HG02840 (cell line): Measurements from ENCODE around the gene NFASC.

ENCODE experiments used
- ATAC-seq: cut with Tn5 transposase; IDR thresholded peaks from one replicate; pipeline ENCODE4 v1.9.1; 2021; ENCODE audit warnings: mild to moderate bottlenecking, moderate library complexity, moderate number of reproducible peaks; ENCODE audit not compliant: unreplicated experiment, low FRiP score

NFASC gene

GRCh38 chr1:205028390-205028789 is 157.7 kb downstream of the NFASC start:
- ATAC-seq, result no peak

GRCh38 chr1:205028924-205029323 is 158.3 kb downstream of the NFASC start:
- no peak for ATAC-seq

GRCh38 chr1:205030241-205030640 is 159.6 kb downstream of the NFASC start:
- ATAC-seq, result no peak

GRCh38 chr1:205030896-205031295 is 160.2 kb downstream of the NFASC start:
- no peak for ATAC-seq

- ATAC-seq, result no peak
These were observed 161.8 kb downstream of the NFASC start for GRCh38 chr1:205032508-205032907.

DNA sequence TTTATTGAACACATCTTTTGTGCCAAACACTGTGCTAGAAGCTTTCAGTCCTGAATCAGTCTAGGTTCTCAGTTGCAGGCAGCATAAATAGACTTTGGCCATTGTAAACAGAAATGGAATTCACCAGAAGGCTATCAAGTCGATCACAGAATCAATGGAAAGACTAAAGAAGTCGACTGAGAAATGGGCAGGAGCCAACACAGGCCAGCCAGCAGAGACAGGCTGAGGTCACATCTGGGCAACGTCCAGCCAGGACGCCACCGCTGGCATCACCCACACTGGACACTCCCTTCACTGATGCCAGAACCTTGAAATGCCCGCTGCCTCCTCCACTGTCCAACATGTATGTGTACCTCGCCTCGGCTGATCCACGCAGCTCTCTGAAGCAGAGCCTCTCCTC is 166.9 kb downstream of the NFASC start:
- no peak for ATAC-seq

DNA sequence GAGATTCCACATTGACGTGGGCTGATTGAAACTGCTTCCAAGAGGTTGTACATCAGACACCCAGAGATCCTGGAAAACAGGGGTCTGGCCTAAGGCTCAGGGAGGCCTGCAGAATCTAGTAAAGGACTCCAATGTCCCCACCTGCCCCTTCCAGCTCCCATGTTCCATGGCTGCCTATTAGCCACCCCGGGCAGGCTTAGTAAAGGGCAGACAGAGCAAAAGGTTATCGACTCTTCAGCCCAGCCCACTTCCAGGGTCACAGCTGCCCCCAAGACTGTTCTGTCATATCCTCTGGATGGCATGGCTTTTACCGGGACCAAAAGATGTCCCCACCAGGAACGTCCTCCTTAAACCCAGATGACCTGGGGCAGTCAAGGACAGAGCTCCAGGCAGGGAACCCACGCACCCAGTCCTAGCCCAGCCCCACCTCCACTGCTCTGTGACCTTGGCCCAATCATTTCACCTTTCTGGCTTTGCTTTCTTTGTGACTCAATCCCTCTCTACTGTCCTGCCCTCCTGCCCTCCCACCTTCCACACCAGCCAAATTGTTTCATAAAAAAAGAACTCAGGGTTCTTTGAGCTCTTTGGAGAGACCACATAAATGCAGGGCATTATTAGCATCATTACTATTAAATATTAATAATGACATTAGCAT is 167.6 kb downstream of the NFASC start:
- ATAC-seq, result no peak

DNA sequence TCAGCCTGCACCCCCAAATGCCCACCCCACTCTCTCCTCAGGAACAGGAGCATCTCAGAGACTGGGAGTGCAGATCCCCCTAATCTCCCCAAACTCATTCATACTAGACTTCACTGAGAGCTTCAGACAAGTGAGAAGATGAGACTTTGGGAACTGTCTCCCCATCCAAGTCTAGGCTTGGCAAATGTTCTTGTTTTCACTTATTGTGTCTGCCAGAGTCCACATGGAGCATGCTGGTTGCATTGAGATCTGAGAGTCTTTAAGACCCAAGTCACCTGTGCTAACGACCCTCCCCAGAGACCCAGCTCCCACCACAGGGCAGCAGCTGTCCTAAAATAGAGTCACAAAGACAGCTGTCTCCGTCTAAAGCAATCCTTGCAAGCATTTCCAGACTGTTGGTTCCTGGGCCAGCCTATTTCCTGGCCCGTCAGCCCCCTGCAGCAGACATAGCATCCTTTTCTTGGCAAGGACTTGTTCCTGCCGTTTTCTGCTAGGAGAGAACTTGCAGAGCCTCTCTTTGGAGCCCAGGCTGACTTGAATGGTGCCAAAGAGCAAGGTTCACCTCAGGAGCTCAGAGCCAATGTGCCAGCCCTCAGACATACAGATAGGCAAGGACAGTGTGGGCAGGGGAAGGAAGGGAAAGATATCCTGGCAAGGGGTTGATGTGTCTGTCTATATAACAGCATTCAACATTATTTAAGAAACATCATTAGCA is 170.5 kb downstream of the NFASC start:
- no peak for ATAC-seq

DNA sequence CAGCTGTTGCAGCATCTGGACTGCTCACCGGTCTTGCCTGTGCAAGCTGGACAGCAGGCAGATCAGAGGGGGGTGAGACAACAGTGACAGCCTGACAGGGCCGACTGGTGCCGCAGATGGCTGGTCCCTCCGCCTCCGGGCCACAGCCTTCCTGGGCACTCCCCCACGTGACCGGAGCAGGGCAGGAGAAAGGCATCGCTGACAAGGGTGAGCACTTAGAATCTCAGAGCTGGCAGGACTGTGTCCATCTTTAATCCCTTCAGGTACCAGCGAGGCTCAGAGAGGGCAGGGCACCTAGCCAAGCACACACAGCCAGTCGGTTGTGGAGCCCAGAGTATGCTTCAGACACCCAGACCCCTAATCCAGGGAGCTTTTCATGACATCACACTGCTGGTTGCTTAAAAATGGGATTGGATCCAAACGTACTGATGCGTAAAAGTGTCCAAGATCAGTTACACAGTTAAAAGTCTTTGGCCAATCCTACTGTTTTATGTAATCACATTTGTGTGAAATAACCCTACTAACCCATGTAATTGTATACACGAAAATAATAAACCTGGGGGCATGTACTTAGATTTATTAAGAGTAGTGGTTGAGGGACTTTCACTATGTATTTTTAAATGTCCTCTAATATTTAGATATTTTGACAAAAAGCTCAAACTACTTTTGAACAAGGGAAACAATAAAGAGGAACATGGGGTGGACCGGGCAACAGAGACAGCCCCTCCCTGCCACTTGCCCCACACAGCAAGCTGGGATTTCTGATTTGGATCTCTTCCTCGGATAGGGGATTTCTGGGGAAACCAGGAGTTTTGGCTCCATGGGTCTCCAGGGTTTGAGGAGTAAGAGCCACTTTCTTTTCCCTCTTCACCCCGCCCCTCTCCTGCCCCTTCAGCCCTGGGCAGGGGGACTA is 171.6 kb downstream of the NFASC start:
- no peak for ATAC-seq

DNA sequence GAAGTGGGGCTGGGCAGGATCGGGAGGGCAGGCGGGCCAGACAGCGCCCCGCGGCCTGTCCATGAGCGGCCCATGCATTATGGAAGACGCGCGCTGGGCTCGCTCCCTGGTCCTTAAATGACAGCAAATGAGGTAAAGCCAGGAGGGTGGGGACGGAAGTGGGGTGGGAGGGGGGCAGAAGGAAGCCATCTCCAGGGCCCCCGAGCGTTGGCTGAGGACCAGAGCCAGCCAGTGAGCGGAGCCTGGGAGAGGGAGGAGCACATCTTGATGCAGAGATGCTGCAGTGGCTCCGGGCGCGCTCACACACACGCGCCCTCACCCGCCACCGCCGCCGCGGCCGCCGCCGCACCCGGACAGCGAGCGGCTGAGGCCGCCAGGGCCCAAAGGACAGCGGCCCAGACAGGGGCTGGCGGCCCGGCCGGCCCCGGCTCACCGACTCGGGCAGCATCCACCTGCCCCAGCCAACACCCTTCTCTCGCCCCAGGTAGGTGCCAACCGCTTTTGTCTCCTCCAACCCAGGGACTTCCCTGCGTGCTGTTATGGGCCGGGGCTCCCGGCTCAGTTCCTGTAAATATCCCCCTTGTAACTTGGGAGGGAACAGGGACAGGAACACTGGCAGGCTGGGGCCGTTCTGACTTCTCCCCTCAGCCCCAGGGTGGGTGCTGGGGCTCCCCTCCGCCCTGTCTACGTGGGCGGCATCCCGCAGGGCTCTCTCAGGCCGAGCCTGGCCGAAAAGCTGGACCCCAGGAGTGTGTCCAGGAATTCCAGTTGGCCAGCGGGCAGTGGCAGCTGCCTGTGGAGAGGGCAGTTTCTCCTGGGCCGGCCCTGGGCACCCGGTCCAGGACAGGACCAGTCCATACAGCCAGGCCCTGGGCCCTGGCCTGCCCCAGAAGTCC is 172.5 kb downstream of the NFASC start, which contains the start of gene CNTN2:
Gene CNTN2, plus strand, starts transcription at position 302 of the 896 bp plus-strand sequence. CDS start 9,974 bp downstream, outside the sequence.
- no peak for ATAC-seq

DNA sequence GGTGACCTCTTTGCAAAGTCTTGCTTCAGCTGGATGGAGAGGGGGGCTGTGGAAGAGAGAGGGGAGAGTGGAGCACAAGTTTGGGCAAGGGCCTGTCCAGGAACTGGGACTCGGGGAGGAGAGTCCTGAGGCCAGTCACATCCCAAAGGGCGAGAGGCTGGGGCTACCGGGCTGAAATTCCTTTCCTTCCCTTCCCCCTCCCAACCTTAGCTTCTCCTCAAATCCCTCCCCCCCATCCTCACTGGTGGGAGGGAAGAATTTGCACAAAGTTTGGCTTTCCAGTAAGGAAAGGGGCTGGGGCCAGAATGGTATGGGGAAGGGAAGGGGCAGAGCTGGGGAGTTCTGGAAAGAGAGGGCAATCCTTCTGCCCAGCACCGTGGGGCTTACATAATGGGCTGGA is 173.2 kb downstream of the NFASC start:
- ATAC-seq, result no peak

- no peak for ATAC-seq
These were observed 174.1 kb downstream of the NFASC start for GRCh38 chr1:205044741-205045140.

- no peak for ATAC-seq
These were observed 174.5 kb downstream of the NFASC start for GRCh38 chr1:205045146-205045545.

DNA sequence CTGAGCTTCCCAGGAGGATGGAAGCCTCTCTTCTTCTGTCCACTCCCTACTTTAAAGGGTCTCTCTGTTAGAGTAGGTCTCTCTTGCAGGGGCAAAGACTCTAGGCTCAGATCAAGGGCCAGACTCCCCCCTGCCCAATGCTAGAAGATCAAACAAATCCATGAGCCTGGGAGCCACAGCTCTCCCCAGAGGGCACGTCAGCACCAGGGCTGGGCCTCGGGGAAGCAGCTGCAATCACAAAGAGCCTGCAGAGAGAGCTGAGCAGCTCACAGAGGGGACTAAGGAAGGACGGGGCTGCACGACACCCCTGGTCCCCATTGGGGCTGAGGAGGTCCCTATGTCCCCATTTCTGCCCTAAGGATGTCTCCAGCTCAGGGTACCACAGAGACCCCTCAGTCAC is 176.2 kb downstream of the NFASC start:
- ATAC-seq, result no peak

DNA sequence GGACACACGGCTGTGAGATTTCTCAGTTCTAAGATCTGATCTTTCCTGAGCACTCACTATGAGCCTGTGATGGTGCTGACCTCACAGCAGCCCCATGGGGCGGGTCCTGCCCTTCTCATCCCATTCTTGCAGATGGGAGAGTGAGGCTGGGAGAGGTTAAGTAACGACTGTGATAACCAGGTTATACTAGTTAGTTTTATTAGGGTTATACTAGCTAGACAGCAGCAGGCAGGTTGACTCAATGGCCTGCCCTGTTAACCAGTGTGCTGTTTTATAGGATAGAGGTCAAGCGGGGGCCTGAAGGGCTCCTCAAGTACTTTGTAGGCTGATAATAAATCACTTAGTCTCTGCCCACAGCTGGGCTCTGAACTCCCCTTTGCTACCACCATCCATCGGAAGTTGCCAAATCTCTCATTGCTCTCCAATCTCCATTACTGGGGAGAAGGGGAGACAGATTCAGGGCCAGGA is 177.1 kb downstream of the NFASC start:
- no peak for ATAC-seq

DNA sequence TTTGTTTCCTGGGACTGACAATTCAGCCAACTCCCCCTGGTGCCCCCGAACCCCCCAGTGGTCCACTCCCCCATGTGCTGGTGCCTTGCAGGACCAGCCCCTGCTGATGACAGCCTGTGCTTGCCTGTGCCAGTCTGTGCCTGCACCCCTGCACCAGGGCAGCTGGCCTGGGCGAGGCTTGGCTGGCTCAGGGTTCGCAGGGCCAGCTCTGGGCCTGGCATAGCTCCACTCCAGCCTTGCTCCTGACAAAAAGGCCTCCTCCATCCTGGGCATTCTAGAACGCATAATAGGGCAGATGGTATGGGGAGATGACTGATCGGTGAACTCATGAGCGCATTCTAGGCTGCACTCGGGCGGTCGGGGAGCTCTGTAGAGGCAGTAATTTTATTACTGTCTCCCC is 177.7 kb downstream of the NFASC start:
- no peak for ATAC-seq

- ATAC-seq, result no peak
These were observed 178.8 kb downstream of the NFASC start for GRCh38 chr1:205049479-205049878.

DNA sequence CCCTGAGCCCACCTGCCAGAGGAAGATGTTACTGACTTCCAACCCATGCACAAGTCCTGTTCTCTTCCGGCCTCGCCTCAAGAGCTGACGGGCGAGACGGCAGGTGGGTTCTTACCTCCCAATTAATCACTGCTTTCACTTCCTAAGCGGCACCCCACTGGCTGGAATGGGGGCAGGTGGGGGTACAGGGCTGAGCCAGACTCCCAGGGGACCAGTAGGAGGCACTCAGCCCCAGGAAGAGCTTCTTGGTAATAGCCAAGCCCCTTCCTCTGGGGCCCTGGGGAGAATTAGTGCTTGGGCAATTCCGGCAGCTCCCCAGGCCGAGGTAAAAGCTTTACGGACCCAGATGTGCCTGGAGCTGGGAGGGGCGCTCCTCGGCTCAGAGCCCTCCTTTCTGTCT is 182.0 kb downstream of the NFASC start:
- no peak for ATAC-seq

DNA sequence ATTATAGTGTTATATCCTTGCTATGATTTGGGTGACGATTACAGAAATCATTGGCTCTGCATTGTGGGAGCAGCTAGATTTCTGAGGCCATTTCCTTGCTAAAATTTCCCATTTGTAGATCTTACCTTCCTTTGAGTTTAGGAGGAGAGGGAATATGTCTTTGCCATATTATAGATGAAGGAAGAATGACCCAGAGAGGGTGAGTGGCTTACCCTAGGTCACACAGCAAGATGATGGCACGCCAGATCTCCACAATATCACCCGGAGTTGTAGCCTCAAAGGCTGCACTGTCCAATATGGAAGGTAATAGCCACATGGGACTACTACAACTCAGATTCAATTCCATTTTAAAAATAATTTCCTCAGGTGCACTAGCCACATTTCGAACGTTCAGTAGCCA is 182.6 kb downstream of the NFASC start:
- no peak for ATAC-seq

- no peak for ATAC-seq
These were observed 183.4 kb downstream of the NFASC start for GRCh38 chr1:205054013-205054412.
